NCI-H2171 treated with DMSO at 0.1 percent for 48 hours (cell line): ENCODE results near the gene RNF5.

Experiments
- DNase-seq: peaks from one replicate; lab custom pipeline; 2025; lab: John Stamatoyannopoulos, UW

Gene RNF5

DNA sequence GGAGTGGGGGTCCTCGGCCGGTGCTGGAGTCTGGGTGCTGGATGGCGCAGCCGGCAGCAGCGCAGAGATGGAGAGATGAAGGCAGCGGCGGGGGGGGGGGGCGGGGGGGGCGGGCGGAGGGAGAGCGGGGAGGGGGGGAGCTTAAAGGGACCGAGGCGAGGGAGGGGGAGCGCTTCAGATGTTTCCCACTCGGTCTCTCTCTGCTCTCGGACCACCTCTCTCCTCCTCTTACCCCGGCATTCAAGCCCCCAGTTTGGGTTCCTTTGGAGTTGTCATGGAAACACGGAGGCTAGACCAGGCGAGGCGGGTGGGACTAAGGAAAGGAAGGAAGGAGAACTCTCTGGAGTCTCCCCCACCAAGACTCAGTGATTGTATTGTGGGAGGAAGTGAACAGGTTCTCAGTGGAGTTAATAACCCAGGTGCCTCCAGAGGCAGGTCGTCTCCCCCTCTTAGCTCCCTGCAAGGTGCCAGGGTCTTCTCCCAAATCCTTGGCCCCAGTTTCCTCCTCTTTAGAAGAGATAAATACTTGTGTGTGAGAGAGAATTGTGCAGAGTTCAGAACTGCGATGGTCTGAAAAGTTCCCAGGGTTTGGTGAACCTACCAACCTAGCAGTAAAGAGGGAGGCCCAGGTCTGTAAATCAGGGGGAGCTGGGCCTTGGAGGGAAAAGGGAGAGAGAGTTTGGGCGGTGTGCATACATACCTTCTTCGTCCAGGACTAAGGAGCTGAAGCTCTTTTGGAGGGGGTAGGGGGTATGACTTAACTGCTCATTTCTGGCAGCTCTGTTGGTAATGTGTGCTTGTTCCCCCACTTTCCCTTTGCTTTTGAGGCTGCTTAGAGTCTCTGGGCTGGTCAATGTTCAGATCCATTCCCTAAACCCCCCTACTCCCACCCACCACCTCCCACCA is 26.1 kb upstream of the RNF5 start, which contains the start of gene PRRT1:
TSS of gene PRRT1 (minus strand) at position 77 of the 906 bp plus-strand sequence. CDS start 112 bp downstream, outside the sequence.
- DNase-seq: no peak

- DNase-seq: no peak
These were observed 25.2 kb upstream of the RNF5 start for GRCh38 chr6:32152769-32153563.

DNA sequence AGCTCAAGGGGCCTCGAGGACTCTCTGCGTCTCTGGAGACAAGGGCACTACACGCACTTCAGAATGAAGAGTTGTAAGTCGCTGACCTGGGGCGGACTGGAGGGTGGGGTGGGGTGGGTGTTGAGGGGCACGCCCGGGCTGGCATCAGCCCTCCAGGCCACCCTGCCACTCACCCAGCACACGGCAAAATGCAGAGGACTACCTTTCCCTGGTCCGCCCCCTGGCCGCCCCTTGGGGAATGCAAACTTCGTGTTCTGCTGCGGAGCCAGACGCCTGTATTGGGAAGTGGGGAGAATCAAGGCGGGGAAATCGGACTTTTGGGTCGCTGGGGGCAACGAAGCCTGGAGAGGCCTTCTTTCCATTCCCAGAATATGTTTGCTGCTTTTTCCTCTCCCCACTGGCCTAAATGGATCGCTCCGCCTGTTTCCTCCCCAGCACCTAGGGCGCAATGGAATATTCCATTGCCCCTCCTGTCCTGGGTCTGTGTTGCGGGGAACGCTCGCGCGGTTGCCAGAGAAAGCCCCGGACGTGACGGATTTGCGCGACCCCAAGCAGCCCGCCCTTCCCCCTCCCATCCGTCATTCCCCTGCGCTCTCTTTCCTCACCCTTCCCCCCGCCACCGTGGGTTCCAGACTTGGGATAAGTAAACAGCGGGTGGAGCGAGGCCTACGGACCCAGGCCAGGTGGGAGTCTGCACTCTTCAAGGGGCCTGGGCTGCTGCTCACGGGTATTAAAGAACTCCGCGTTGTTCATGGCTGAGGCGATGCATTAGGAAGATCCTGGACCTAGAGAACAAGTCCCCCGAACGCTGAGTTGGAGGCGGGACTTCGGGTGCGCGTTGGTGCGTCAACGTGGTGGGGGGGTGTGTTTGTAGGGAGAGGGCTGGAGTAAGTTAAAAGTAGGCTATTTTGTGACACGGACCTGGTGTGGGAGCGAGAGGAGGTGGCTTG is 24.4 kb upstream of the RNF5 start, which contains the start of gene PPT2:
TSS of gene PPT2 (plus strand) at position 578 of the 950 bp plus-strand sequence. CDS start 454 bp downstream, outside the sequence.
- DNase-seq: peak; percentile 94

GRCh38 chr6:32154514-32155161 is 23.6 kb upstream of the RNF5 start:
- DNase-seq: peak; percentile 69

- no peak for DNase-seq
These were observed 21.3 kb upstream of the RNF5 start for GRCh38 chr6:32156891-32157290.

- DNase-seq: no peak
These were observed 20.2 kb upstream of the RNF5 start for GRCh38 chr6:32158052-32158451.

- no peak for DNase-seq
These were observed 14.5 kb upstream of the RNF5 start for GRCh38 chr6:32163559-32164258.

DNA sequence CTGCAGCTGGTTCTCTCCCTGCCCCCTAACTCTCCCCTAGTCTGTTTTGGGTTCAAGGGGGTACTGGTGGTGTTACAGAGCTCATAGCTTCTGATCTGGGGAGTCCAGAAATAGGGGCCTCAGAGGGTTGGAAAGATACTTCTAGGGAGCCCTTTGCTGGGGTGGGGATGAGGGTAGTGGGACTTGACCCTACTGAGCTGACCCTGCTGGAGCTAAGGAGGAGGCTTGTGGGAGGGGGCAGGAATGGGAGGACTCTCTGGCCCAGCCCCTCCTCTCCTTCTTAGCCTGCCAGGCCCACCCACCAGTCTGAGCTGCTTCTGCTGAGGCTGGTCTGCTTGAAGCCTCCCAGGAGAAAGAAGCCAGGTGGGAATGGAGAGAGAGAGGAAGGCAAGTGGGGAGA is 13.9 kb upstream of the RNF5 start, which contains the start of gene EGFL8:
TSS of gene EGFL8 (plus strand) at position 301 of the 400 bp plus-strand sequence. CDS start 1,571 bp downstream, outside the sequence.
- DNase-seq: no peak

- no peak for DNase-seq
These were observed 11.7 kb upstream of the RNF5 start for GRCh38 chr6:32166411-32167061.

DNA sequence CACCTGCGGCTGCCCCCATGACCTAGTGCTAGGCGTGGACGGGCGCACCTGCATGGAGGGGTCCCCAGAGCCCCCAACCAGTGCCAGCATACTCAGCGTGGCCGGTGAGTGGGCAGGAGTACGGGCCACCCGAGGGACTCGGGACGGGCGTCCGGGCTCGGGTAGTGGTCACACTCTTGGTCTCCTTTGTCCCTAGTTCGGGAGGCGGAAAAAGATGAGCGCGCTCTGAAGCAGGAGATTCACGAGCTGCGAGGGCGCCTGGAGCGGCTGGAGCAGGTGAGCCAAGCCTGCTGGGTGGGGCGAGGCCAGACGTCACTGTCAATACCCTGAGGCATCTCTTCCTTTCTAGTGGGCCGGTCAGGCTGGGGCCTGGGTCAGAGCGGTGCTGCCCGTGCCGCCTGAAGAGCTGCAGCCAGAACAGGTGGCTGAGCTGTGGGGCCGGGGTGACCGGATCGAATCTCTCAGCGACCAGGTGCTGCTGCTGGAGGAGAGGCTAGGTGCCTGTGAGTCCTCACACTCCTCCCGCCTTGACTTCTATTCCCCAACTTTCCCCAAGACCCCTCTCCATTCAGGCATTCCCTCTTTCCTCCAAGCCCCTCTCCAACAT is 10.9 kb upstream of the RNF5 start:
- no peak for DNase-seq

- no peak for DNase-seq
These were observed 10.4 kb upstream of the RNF5 start for GRCh38 chr6:32167761-32168262.

DNA sequence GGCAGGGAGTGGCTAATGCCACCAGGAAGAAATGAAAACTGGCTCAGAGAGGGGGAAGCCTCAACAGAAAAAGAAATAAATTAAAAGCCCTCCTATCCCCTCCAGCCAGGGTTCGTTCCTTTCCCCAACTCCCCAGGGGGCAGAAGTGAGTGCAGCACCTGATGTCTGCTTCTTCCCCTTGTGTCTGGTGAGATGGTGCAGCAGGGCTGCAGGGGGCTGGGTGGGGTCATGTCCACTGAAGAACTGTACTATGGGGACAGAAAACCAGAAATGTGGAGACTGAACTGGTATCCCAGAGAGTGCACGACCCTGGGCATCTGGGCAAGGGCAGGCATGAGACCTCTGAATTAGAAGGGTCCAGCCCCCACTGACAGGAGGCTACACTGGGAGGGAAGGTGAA is 9.9 kb upstream of the RNF5 start:
- DNase-seq: no peak

DNA sequence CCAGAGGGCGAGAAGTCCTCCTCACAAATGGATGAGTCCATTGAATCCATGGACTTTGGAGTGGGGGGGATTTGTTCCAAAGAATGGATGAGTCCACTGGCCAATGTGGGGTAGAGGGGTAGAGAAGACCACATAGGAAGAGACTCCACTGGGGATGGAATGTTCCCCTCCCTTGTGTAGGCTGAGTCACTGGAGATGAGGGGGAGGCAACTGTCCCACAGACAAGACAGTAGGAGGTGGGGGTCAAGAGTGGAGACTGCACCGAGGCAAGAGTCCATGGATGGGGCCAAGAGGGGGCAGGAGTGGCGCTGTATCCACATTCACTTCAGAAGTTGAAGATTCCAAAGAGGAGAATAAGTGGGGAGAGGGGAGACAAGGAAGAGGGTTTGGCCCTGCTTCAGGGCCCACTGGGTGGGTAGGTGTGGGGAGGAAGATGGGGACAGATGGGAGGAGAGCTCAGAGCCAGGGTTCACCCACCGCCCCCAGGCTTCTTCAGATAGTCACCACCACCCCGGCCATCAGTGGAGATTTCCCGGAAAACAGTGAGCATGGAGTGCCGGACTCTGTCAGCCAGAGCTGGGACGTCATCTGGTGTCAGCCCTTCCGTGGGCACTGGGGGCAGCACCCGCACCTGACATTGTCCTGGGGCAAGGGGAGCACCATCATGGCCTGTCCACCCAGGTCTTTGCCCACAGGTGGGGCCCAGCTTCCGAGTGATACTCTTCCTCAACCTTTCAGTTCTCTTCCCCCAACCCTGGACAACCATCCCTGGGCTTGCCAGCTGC is 9.2 kb upstream of the RNF5 start:
- DNase-seq: no peak

DNA sequence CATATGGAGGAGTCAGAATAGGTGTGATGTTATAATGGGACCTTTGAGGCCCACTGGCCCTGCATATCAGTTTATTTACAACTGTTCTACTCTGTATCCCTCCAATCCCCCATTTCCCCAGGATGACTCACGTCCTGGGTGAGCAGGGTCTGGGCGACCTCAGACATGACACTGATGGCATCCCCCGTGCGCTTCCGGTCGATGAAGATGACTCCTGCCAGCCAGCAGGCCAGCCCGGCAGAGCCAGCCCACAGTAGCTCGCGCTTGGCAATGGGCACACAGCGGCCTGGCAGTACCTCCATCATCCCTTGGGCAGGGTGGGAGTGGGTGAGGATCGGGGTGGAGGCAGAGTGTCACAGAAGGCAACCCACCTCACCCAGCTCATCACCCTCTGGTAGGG is 7.9 kb upstream of the RNF5 start:
- no peak for DNase-seq

GRCh38 chr6:32171234-32171633 is 7.0 kb upstream of the RNF5 start:
- DNase-seq: no peak

- no peak for DNase-seq
These were observed 5.0 kb upstream of the RNF5 start for GRCh38 chr6:32173051-32173727.

DNA sequence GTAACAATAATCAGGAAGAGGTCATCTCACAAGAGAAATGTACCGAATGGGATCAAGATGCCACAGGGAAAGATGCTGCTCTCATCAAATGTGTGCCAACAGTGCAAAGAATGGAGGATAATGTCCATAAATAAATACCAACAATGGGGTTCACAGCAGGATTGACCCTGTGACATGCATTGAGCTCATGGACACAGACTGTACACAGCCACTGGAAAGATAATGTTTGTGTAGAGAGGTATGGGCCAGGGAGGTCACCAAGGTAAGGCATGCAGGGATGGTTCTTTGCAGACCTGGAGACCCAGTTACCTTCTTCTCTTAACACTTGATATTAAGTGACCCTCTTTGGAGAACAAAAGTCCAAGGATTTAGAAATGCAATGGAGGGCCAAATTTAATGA is 3.8 kb upstream of the RNF5 start:
- no peak for DNase-seq

GRCh38 chr6:32175322-32175710 is 2.9 kb upstream of the RNF5 start:
- no peak for DNase-seq
